H1 (cell line): Measurements from ENCODE around the gene ENTREP1. TPM values are rescaled to one million over a fixed set of nuclear protein-coding genes. Genes with fewer than 3 reads are reported as not detected.
A peak's percentile ranks its signal among the peaks of the same experiment; 100 is the strongest.

Source experiments
- CTCF ChIA-PET: fragments of 300-600 bp; sonication (Branson Sonifier 250); formaldehyde crosslinking; loops from one replicate; lab custom pipeline; 2021; ENCODE audit not compliant: partially characterized antibody; lab: Charles Lee
- POLR2A ChIA-PET: fragments of 300-600 bp; sonication (Branson Sonifier 250); formaldehyde crosslinking; loops from one replicate; lab custom pipeline; 2021; ENCODE audit warnings: inconsistent platforms; ENCODE audit not compliant: partially characterized antibody; lab: Charles Lee
- DNase-seq, 2 experiments: peaks; one replicate each; pipeline versions ENCODE4 v3.0.0 to v3.0.0-alpha.2; 2010 to 2022; ENCODE audit warnings: low spot score in 2 of 2, low read depth in 1 of 2, mixed read lengths in 1 of 2
- FAIRE-seq: peaks from 2 replicates; lab custom pipeline; 2011; peaks lifted over from hg19 to GRCh38; lab: Jason Lieb, UNC
- H2AFZ ChIP-seq: 2 replicates; pipeline ENCODE4 v1.8.1; 2012; ENCODE audit warnings: low read length, inconsistent platforms
- H2AK5ac ChIP-seq: 2 replicates; pipeline ENCODE4 v1.6.1; 2013; ENCODE audit warnings: low read depth, low read length
- H2BK120ac ChIP-seq: replicated peaks from 2 replicates; pipeline ENCODE3; 2013; ENCODE audit warnings: low read depth, low read length, inconsistent platforms
- H2BK12ac ChIP-seq: 2 replicates; pipeline ENCODE4 v1.6.1; 2013; ENCODE audit warnings: low read depth, low read length
- H2BK15ac ChIP-seq: 2 replicates; pipeline ENCODE4 v1.6.1; 2013; ENCODE audit warnings: low read length
- H2BK20ac ChIP-seq: 2 replicates; pipeline ENCODE4 v1.6.1; 2013; ENCODE audit warnings: low read length
- H2BK5ac ChIP-seq: 2 replicates; pipeline ENCODE4 v1.6.1; 2013; ENCODE audit warnings: low read depth, low read length
- H3K14ac ChIP-seq: 2 replicates; pipeline ENCODE4 v1.6.1; 2013; ENCODE audit warnings: inconsistent platforms; ENCODE audit not compliant: insufficient read length
- H3K18ac ChIP-seq: 2 replicates; pipeline ENCODE4 v1.6.1; 2013; ENCODE audit warnings: low read length; ENCODE audit errors: extremely low read depth
- H3K23ac ChIP-seq: 2 replicates; pipeline ENCODE4 v1.6.1; 2013; ENCODE audit warnings: inconsistent platforms; ENCODE audit not compliant: insufficient read length
- H3K23me2 ChIP-seq: 2 replicates; pipeline ENCODE4 v1.6.1; 2013; ENCODE audit warnings: low read depth, low read length
- H3K27ac ChIP-seq: 2 replicates; pipeline ENCODE4 v1.6.1; 2011; ENCODE audit warnings: low read depth, low read length, inconsistent platforms
- H3K27me3 ChIP-seq, 4 experiments: replicated peaks in 1 of 4; 1 replicate in 1 of 4; 2 replicates in 3 of 4; pipeline versions ENCODE4 v1.6.1 to v1.8.1; 2011 to 2013; ENCODE audit warnings: low read length in 3 of 4, mild to moderate bottlenecking in 3 of 4, inconsistent platforms in 2 of 4, mixed read lengths in 2 of 4, moderate library complexity in 1 of 4; ENCODE audit not compliant: control insufficient read depth in 3 of 4, insufficient read depth in 3 of 4; ENCODE audit errors: extremely low read depth in 1 of 4
- H3K36me3 ChIP-seq, 4 experiments: 2 replicates each; pipeline versions ENCODE4 v1.6.1 to v1.8.1; 2011 to 2013; ENCODE audit warnings: mild to moderate bottlenecking in 4 of 4, low read length in 3 of 4, moderate library complexity in 2 of 4, control low read depth in 1 of 4, inconsistent platforms in 1 of 4; ENCODE audit not compliant: insufficient read depth in 4 of 4, control insufficient read depth in 2 of 4
- H3K4ac ChIP-seq: replicated peaks from 2 replicates; pipeline ENCODE3; 2013; ENCODE audit warnings: low read length, low read depth, mixed read lengths, inconsistent platforms; ENCODE audit not compliant: insufficient read length
- H3K4me1 ChIP-seq, 4 experiments: replicated peaks in 1 of 4; 1 replicate in 1 of 4; 2 replicates in 3 of 4; pipeline versions ENCODE4 v1.6.1 to v1.8.1; 2011 to 2013; ENCODE audit warnings: low read length in 3 of 4, inconsistent platforms in 2 of 4, mixed read lengths in 1 of 4; ENCODE audit not compliant: insufficient read depth in 4 of 4, control insufficient read depth in 3 of 4
- H3K4me2 ChIP-seq, 2 experiments: 2 replicates each; pipeline versions ENCODE4 v1.6.1 to v1.8.1; 2011 to 2013; ENCODE audit warnings: low read depth in 2 of 2, low read length in 2 of 2, control low read depth in 1 of 2, inconsistent platforms in 1 of 2, mild to moderate bottlenecking in 1 of 2; ENCODE audit not compliant: insufficient read depth in 1 of 2
- H3K4me3 ChIP-seq, 4 experiments: fragments of 200-600, 300-600 bp in 1 of 4; sonication (generic), shearing (Covaris generic), sonication (Bioruptor Twin) in 1 of 4; 2 replicates each; pipeline versions ENCODE4 v1.5.1 to v1.8.1; 2011 to 2016; ENCODE audit warnings: low read length in 4 of 4, low read depth in 3 of 4, control low read depth in 2 of 4, inconsistent platforms in 2 of 4, mild to moderate bottlenecking in 2 of 4, mixed read lengths in 1 of 4, moderate library complexity in 1 of 4; ENCODE audit not compliant: insufficient read depth in 2 of 4; ENCODE audit errors: extremely low read depth in 1 of 4
- H3K56ac ChIP-seq: replicated peaks from 2 replicates; pipeline ENCODE3; 2013; ENCODE audit warnings: low read depth, mild to moderate bottlenecking, mixed read lengths, low read length, inconsistent platforms; ENCODE audit not compliant: insufficient read length
- H3K79me1 ChIP-seq: 2 replicates; pipeline ENCODE4 v1.6.1; 2013; ENCODE audit warnings: low read depth, low read length, control low read depth
- H3K79me2 ChIP-seq, 2 experiments: 2 replicates each; pipeline versions ENCODE4 v1.6.1 to v1.8.1; 2012 to 2013; ENCODE audit warnings: low read length in 2 of 2, mild to moderate bottlenecking in 2 of 2, inconsistent platforms in 1 of 2; ENCODE audit not compliant: insufficient read depth in 2 of 2, control insufficient read depth in 1 of 2
- H3K9ac ChIP-seq, 4 experiments: replicated peaks in 1 of 4; 1 replicate in 1 of 4; 2 replicates in 3 of 4; pipeline versions ENCODE4 v1.6.1 to v1.8.1; 2011 to 2013; ENCODE audit warnings: low read depth in 3 of 4, low read length in 3 of 4, control low read depth in 2 of 4, mild to moderate bottlenecking in 2 of 4, moderate library complexity in 2 of 4, inconsistent platforms in 1 of 4; ENCODE audit errors: extremely low read depth in 1 of 4
- H3K9me3 ChIP-seq, 2 experiments: 2 replicates each; pipeline versions ENCODE4 v1.6.1 to v1.8.1; 2012 to 2013; ENCODE audit warnings: mild to moderate bottlenecking in 2 of 2, moderate library complexity in 2 of 2, control low read depth in 1 of 2, inconsistent platforms in 1 of 2, low read depth in 1 of 2, low read length in 1 of 2, mixed read lengths in 1 of 2; ENCODE audit not compliant: insufficient read depth in 2 of 2
- H4K20me1 ChIP-seq, 2 experiments: replicated peaks in 1 of 2; 2 replicates each; pipeline versions ENCODE3 to v1.8.1; 2011 to 2013; ENCODE audit warnings: inconsistent platforms in 2 of 2, low read length in 2 of 2, mild to moderate bottlenecking in 1 of 2; ENCODE audit not compliant: insufficient read depth in 2 of 2, control insufficient read depth in 1 of 2
- H4K5ac ChIP-seq: 2 replicates; pipeline ENCODE4 v1.6.1; 2013; ENCODE audit warnings: low read length, low read depth, mixed read lengths, inconsistent platforms; ENCODE audit not compliant: insufficient read length
- H4K8ac ChIP-seq: 2 replicates; pipeline ENCODE4 v1.8.0; 2013; ENCODE audit warnings: mild to moderate bottlenecking, moderate library complexity, low read length, inconsistent platforms; ENCODE audit not compliant: insufficient read depth; ENCODE audit errors: extremely low read depth
- H4K91ac ChIP-seq: replicated peaks from 2 replicates; pipeline ENCODE3; 2013; ENCODE audit warnings: low read length, mixed read lengths, inconsistent platforms; ENCODE audit not compliant: insufficient read length
- CEBPB ChIP-seq: IDR thresholded peaks from 2 replicates; pipeline ENCODE4 v1.6.1; 2012; ENCODE audit warnings: low read depth, low read length
- CTBP2 ChIP-seq: IDR thresholded peaks from 2 replicates; pipeline ENCODE4 v1.7.0; 2011; ENCODE audit warnings: borderline replicate concordance, mild to moderate bottlenecking, moderate library complexity, mixed read lengths, low read length; ENCODE audit not compliant: insufficient read depth, insufficient read length
- KDM1A ChIP-seq: fragments of 200-600, 300-600 bp; sonication (generic); IDR thresholded peaks from 2 replicates; pipeline ENCODE4 v1.7.1; 2016; ENCODE audit warnings: mild to moderate bottlenecking, low read length, borderline replicate concordance
- KDM4A ChIP-seq: IDR thresholded peaks from one replicate; pipeline ENCODE4 v1.7.1; 2012; ENCODE audit warnings: low read depth, mild to moderate bottlenecking, moderate library complexity, low read length, inconsistent platforms; ENCODE audit not compliant: severe bottlenecking
- KDM5A ChIP-seq: fragments of 200-600 bp; IDR thresholded peaks from 2 replicates; pipeline ENCODE4 v1.7.1; 2012; ENCODE audit warnings: mild to moderate bottlenecking, low read length, inconsistent platforms, mixed read lengths
- MAFK ChIP-seq: IDR thresholded peaks from 2 replicates; pipeline ENCODE4 v1.6.1; 2012; ENCODE audit warnings: low read depth, mild to moderate bottlenecking, improper control_type of control experiment, low read length
- NANOG ChIP-seq: IDR thresholded peaks from 2 replicates; pipeline ENCODE4 v1.6.1; 2011; ENCODE audit warnings: low read length, low read depth, mild to moderate bottlenecking, inconsistent platforms; ENCODE audit not compliant: insufficient read depth, poor library complexity, severe bottlenecking
- POU5F1 ChIP-seq: IDR thresholded peaks from 2 replicates; pipeline ENCODE4 v1.6.1; 2011; ENCODE audit warnings: low read depth, mild to moderate bottlenecking, low read length, moderate library complexity
- RBBP5 ChIP-seq: IDR thresholded peaks from 2 replicates; pipeline ENCODE4 v1.7.1; 2012; ENCODE audit warnings: low read depth, mild to moderate bottlenecking, inconsistent platforms, low read length, moderate library complexity, borderline replicate concordance
- SP1 ChIP-seq: IDR thresholded peaks from 2 replicates; pipeline ENCODE4 v1.6.1; 2011; ENCODE audit warnings: low read depth, low read length
- SP4 ChIP-seq: IDR thresholded peaks from 2 replicates; pipeline ENCODE4 v1.6.1; 2012; ENCODE audit warnings: low read length, inconsistent platforms
- TAF7 ChIP-seq: optimal IDR thresholded peaks from 2 replicates; pipeline ENCODE3; 2011; ENCODE audit warnings: low read depth, mild to moderate bottlenecking, inconsistent platforms, low read length, moderate library complexity, borderline replicate concordance
- TEAD4 ChIP-seq: IDR thresholded peaks from 2 replicates; pipeline ENCODE4 v1.6.1; 2012; ENCODE audit warnings: low read depth, low read length, inconsistent platforms, mixed read lengths
- WGBS, 2 experiments: shearing (Covaris generic) in 1 of 2; methylation state at CpG; one replicate each; pipeline versions ENCODE4 v1.1.6 to v1.1.7; 2013 to 2015; ENCODE audit warnings: low lambda C conversion rate in 2 of 2, mixed read lengths in 2 of 2, inconsistent platforms in 1 of 2, low coverage in 1 of 2, missing lambda C conversion rate in 1 of 2; ENCODE audit not compliant: insufficient replicate concordance in 2 of 2, insufficient coverage in 1 of 2, insufficient read length in 1 of 2; ENCODE audit errors: extremely low coverage in 1 of 2, missing lambda C conversion rate in 1 of 2; 5-methylcytosine and 5-hydroxymethylcytosine counted together
- polyA plus RNA-seq, 7 experiments: library from polyadenylated mRNA; depleted of rRNA in 3 of 7; stranded (reverse) in 5 of 7; unstranded in 2 of 7; fragments of >200 nt in 5 of 7; fragments of 200-250 nt in 2 of 7; gene quantifications; 1 replicate in 5 of 7; 2 replicates in 1 of 7; 4 replicates in 1 of 7; pipeline versions ENCODE4 v1.2.1 to v1.2.3, GENCODE V29; 2011 to 2013; ENCODE audit warnings: missing spikeins in 2 of 7, mixed read lengths in 2 of 7
- total RNA-seq: library from RNA; stranded (reverse); fragmentation: NEBNext Ultra II Directional; extraction: Animal tissue kit (Norgen Biotek cat#: 25700); gene quantifications from 2 replicates; pipeline ENCODE4 v1.2.1, GENCODE V29; 2021

Gene ENTREP1
- total and polyA plus RNA-seq, 2 of the 8 experiments (the other 6 are each of a cell fraction or from before 2014, with no cell fraction given): 15.3 to 25.0 TPM

DNA sequence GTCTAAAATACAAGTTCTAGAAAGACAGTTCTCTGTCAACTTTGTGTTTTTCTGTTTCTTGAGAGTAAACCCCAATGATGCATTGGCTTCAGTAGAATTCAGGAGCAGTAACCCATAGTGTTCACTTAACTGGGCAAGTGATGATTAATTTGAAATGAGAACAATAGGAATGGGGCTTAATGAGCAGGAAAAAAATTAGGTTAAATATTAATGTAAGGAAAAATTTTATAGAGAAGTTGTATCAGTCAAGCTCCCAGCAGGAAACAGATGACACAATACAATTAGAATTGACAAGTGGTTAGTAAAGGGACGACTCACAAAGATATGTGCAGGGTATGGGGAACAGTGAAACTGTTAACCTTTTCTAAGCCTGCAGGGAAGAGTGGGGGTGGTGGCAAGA lies 38.2 kb downstream of the ENTREP1 start:
- CTCF ChIA-PET: interaction anchor here (0.7 to 1.1 kb wide), 3 partner anchors 13 to 109 kb away, joined by 3 to 4 read pairs (median 3); no protein-coding TSS in a partner anchor
- no peak overlapping the region for H3K14ac ChIP-seq
- no peak overlapping the region for H3K23ac ChIP-seq
- no peaks in the 10 kb centered on the region for H3K27me3 ChIP-seq
- no peak overlapping the region for H3K9ac ChIP-seq
- H3K79me2 ChIP-seq: peaks cover 0 to 1% of the 10 kb centered on the region in 2 experiments; a peak in 1 of 4 replicates
- H3K23me2 ChIP-seq: no peaks in the 10 kb centered on the region; the same call in 1 of the 2 replicates
- no peak overlapping the region for H4K91ac ChIP-seq
- POLR2A ChIA-PET: interaction anchor here (2.1 kb wide), 1 partner anchor 13 kb away, joined by 5 read pairs; no protein-coding TSS in a partner anchor
- 84% methylated on average over 1 of the region's 1 CpG; no CpG with 5 or more reads in 1 of the 2 experiments for WGBS, 2 experiments
- no peak overlapping the region for H2BK5ac ChIP-seq
- peak overlapping the region; percentile 8; the same call in 1 of the 2 replicates for H3K27ac ChIP-seq
- H3K4me3 ChIP-seq: no peak overlapping the region
- H3K4me1 ChIP-seq: no peaks in the 10 kb centered on the region
- H4K20me1 ChIP-seq: no peaks in the 10 kb centered on the region
- no peak for DNase-seq
- H2BK15ac ChIP-seq: no peak overlapping the region
- FAIRE-seq: no peak
- H3K79me1 ChIP-seq: no peaks in the 10 kb centered on the region; the same call in 1 of the 2 replicates
- H3K4ac ChIP-seq: no peak overlapping the region
- no peak overlapping the region for H4K8ac ChIP-seq
- H3K18ac ChIP-seq: peak overlapping the region; percentile 56; the same call in 1 of the 2 replicates
- H2AK5ac ChIP-seq: no peak overlapping the region
- no peak overlapping the region for H2BK12ac ChIP-seq
- no peaks in the 10 kb centered on the region for H3K9me3 ChIP-seq
- H3K56ac ChIP-seq: no peak overlapping the region
- no peak overlapping the region for H2BK120ac ChIP-seq
- no peaks in the 10 kb centered on the region for H3K36me3 ChIP-seq
- no peak overlapping the region for H2BK20ac ChIP-seq
- no peak overlapping the region for H4K5ac ChIP-seq
- no peak overlapping the region for H3K4me2 ChIP-seq
- H2AFZ ChIP-seq: no peak overlapping the region
- TF ChIP-seq NANOG (no peak), KDM1A (no peak), CTBP2 (no peak), CEBPB (no peak), SP1 (no peak), POU5F1 (no peak), KDM4A (no peak), TAF7 (no peak), KDM5A (no peak), MAFK (no peak), TEAD4 (no peak), SP4 (no peak), RBBP5 (no peak)
